H1 (cell line): ENCODE measurements around the gene UMODL1.

ENCODE experiments used
- CTCF ChIP-seq, 3 experiments: IDR thresholded peaks; 1 replicate in 2 of 3; 2 replicates in 1 of 3; pipeline versions ENCODE4 v1.5.1 to v1.6.1; 2011; ENCODE audit warnings: low read length in 3 of 3, mild to moderate bottlenecking in 3 of 3, inconsistent platforms in 2 of 3, low read depth in 1 of 3, moderate library complexity in 1 of 3; ENCODE audit not compliant: insufficient read depth in 1 of 3; ENCODE audit errors: control extremely low read depth in 1 of 3
- EP300 ChIP-seq, 2 experiments: IDR thresholded peaks; 1 replicate in 1 of 2; 2 replicates in 1 of 2; pipeline ENCODE4 v1.6.1; 2011 to 2012; ENCODE audit warnings: low read depth in 2 of 2, low read length in 2 of 2, mild to moderate bottlenecking in 2 of 2, borderline replicate concordance in 1 of 2, inconsistent platforms in 1 of 2, moderate library complexity in 1 of 2
- NANOG ChIP-seq: IDR thresholded peaks from 2 replicates; pipeline ENCODE4 v1.6.1; 2011; ENCODE audit warnings: low read length, low read depth, mild to moderate bottlenecking, inconsistent platforms; ENCODE audit not compliant: insufficient read depth, poor library complexity, severe bottlenecking
- POLR2AphosphoS5 ChIP-seq: IDR thresholded peaks from 2 replicates; pipeline ENCODE4 v1.6.1; 2011; ENCODE audit warnings: low read depth, low read length
- RAD21 ChIP-seq, 2 experiments: IDR thresholded peaks in 1 of 2; conservative IDR thresholded peaks in 1 of 2; 2 replicates each; pipeline ENCODE4 v1.6.1; 2011; ENCODE audit warnings: low read depth in 2 of 2, low read length in 2 of 2, improper control_type of control experiment in 1 of 2, inconsistent platforms in 1 of 2, mild to moderate bottlenecking in 1 of 2, moderate library complexity in 1 of 2
- TAF1 ChIP-seq: IDR thresholded peaks from 2 replicates; pipeline ENCODE4 v1.6.1; 2011; ENCODE audit warnings: mild to moderate bottlenecking, low read depth, low read length
- TEAD4 ChIP-seq: IDR thresholded peaks from 2 replicates; pipeline ENCODE4 v1.6.1; 2012; ENCODE audit warnings: low read depth, low read length, inconsistent platforms, mixed read lengths

GRCh38 chr21:42144679-42145568 lies 73.8 kb downstream of the UMODL1 start:
- TF ChIP-seq TAF1 (no peak), RAD21 (IDR thresholded peaks at IDR 0.05 in 1 of 2, conservative IDR thresholded peaks at IDR 0.05 in 1 of 2; ENCODE audit: low read depth in 2 of 2, low read length in 2 of 2) (no peak), CTCF (IDR thresholded peaks at IDR 0.05; ENCODE audit: control extremely low read depth in 1 of 3, insufficient read depth in 1 of 3, low read depth in 1 of 3, low read length in 3 of 3) (no peak), NANOG (no peak), POLR2AphosphoS5 (no peak), TEAD4 (no peak), EP300 (IDR thresholded peaks at IDR 0.05; ENCODE audit: borderline replicate concordance in 1 of 2, low read depth in 2 of 2, low read length in 2 of 2) (no peak)
